Cardiac muscle cell (in vitro differentiated cells and primary cell): Measurements from ENCODE around the gene CFAP157. TPM values are rescaled to one million over a fixed set of nuclear protein-coding genes. Genes with fewer than 3 reads are reported as not detected.

Source experiments
- DNase-seq, 2 donors: peaks; one replicate each; pipeline versions ENCODE4 v3.0.0 to v3.0.0-alpha.2; 2010 to 2017; ENCODE audit warnings: low read depth in 1 of 2, low spot score in 1 of 2
- H3K27ac ChIP-seq: fragments of 200-600 bp; sonication (generic); 2 replicates; pipeline ENCODE4 v1.5.1; 2016
- H3K27me3 ChIP-seq: fragments of 200-600 bp; sonication (generic); 2 replicates; pipeline ENCODE4 v1.6.0; 2016; ENCODE audit warnings: control low read depth
- H3K36me3 ChIP-seq: fragments of 200-600 bp; sonication (generic); 2 replicates; pipeline ENCODE4 v1.5.1; 2016; ENCODE audit warnings: control low read depth
- H3K4me1 ChIP-seq: fragments of 200-600 bp; sonication (generic); 2 replicates; pipeline ENCODE4 v1.8.1; 2017; ENCODE audit warnings: low read depth, mild to moderate bottlenecking, mixed run types
- H3K4me3 ChIP-seq: fragments of 200-600 bp; sonication (generic); 2 replicates; pipeline ENCODE4 v1.5.1; 2016; ENCODE audit warnings: mild to moderate bottlenecking
- H3K9me3 ChIP-seq: fragments of 200-600 bp; sonication (generic); 2 replicates; pipeline ENCODE4 v1.5.1; 2017; ENCODE audit warnings: low read depth, mild to moderate bottlenecking, control low read depth
- polyA plus RNA-seq: library from polyadenylated mRNA; unstranded; fragments of >200 nt; fragmentation: Nextera tagmentation; extraction: Ambion mirVana; gene quantifications from 2 replicates; pipeline ENCODE4 v1.2.1, GENCODE V29; 2016
- total RNA-seq: library from RNA; depleted of rRNA; stranded (reverse); fragments of >200 nt; gene quantifications from 2 replicates; pipeline ENCODE4 v1.2.3, GENCODE V29; 2016
- TF ChIP-seq, protein P1 (sequence below): IDR thresholded peaks from 2 replicates; pipeline ENCODE4 v1.5.1; 2012; ENCODE audit warnings: low read depth, mild to moderate bottlenecking, low read length

Gene CFAP157
- total and polyA plus RNA-seq, 2 experiments from 2014 or later = 0.76 to 0.86 TPM

GRCh38 chr9:127722055-127722745 is 15.4 kb downstream of the CFAP157 start:
- TF ChIP-seq, protein P1, sequence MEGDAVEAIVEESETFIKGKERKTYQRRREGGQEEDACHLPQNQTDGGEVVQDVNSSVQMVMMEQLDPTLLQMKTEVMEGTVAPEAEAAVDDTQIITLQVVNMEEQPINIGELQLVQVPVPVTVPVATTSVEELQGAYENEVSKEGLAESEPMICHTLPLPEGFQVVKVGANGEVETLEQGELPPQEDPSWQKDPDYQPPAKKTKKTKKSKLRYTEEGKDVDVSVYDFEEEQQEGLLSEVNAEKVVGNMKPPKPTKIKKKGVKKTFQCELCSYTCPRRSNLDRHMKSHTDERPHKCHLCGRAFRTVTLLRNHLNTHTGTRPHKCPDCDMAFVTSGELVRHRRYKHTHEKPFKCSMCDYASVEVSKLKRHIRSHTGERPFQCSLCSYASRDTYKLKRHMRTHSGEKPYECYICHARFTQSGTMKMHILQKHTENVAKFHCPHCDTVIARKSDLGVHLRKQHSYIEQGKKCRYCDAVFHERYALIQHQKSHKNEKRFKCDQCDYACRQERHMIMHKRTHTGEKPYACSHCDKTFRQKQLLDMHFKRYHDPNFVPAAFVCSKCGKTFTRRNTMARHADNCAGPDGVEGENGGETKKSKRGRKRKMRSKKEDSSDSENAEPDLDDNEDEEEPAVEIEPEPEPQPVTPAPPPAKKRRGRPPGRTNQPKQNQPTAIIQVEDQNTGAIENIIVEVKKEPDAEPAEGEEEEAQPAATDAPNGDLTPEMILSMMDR = no peak
- DNase-seq = no peak
- Histone ChIP-seq H3K27me3 (no peaks in the 10 kb centered on the region), H3K27ac (no peak overlapping the region), H3K9me3 (no peaks in the 10 kb centered on the region), H3K4me1 (peaks cover 5% of the 10 kb centered on the region), H3K4me3 (no peak overlapping the region), H3K36me3 (no peaks in the 10 kb centered on the region)

GRCh38 chr9:127723013-127723412 is 16.2 kb downstream of the CFAP157 start:
- no peaks in the 10 kb centered on the region for H3K9me3 ChIP-seq
- H3K4me1 ChIP-seq = peaks cover 5% of the 10 kb centered on the region
- no peak for DNase-seq
- no peak overlapping the region for H3K27ac ChIP-seq
- H3K36me3 ChIP-seq = no peaks in the 10 kb centered on the region
- H3K4me3 ChIP-seq = no peak overlapping the region
- H3K27me3 ChIP-seq = no peaks in the 10 kb centered on the region
- TF ChIP-seq, protein P1 = no peak

DNA sequence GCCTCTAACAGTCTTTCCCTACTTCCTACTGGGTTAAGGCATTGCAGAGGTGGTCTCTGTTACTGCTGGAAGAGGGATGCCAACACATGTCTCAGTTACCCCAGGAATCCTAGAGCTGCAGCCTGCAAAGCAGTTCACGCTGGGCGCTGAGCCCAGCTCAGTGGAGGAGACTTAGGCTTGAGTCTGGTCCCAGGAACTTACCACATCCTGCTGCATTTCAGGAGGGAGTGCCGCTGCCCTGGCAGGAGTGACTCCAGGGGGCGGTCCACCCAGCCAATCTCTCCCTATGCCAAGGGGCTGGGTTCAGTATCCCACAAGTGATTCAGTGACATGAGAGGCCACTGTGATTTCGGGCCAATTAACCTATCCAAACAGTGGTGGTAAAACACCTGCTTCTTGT is 16.7 kb downstream of the CFAP157 start:
- Histone ChIP-seq H3K27me3 (no peaks in the 10 kb centered on the region), H3K4me3 (no peak overlapping the region), H3K9me3 (no peaks in the 10 kb centered on the region), H3K36me3 (no peaks in the 10 kb centered on the region), H3K4me1 (peaks cover 5% of the 10 kb centered on the region), H3K27ac (no peak overlapping the region)
- TF ChIP-seq, protein P1 = peak; percentile 16
- DNase-seq = peak in 1 of 2 donors; percentile 74

- no peak overlapping the region for H3K4me3 ChIP-seq
These were observed 17.2 kb downstream of the CFAP157 start for GRCh38 chr9:127724012-127724411.

GRCh38 chr9:127726871-127727270 is 20.1 kb downstream of the CFAP157 start:
- TF ChIP-seq, protein P1 = no peak
- H3K36me3 ChIP-seq = no peaks in the 10 kb centered on the region

More at GRCh38 chr9:127724012-127724411, 17.2 kb downstream of the CFAP157 start:
- Histone ChIP-seq H3K27me3 (no peaks in the 10 kb centered on the region), H3K36me3 (no peaks in the 10 kb centered on the region), H3K27ac (no peak overlapping the region), H3K4me1 (peaks cover 5% of the 10 kb centered on the region), H3K9me3 (no peaks in the 10 kb centered on the region)
- TF ChIP-seq, protein P1 = no peak
- DNase-seq = no peak

More at GRCh38 chr9:127726871-127727270, 20.1 kb downstream of the CFAP157 start:
- no peak for DNase-seq
- H3K4me1 ChIP-seq = peaks cover 5% of the 10 kb centered on the region
- no peak overlapping the region for H3K27ac ChIP-seq
- H3K4me3 ChIP-seq = no peak overlapping the region
- no peaks in the 10 kb centered on the region for H3K9me3 ChIP-seq
- H3K27me3 ChIP-seq = no peaks in the 10 kb centered on the region
